Heart left ventricle (tissue), 13 donors: ENCODE data around the gene WDR33.

Experiments used
- POLR2A ChIP-seq, 2 donors: fragments of 450-650 bp; IDR thresholded peaks; one replicate each; pipeline ENCODE4 v1.6.1; 2017; ENCODE audit warnings: antibody characterized with exemption in 2 of 2, mild to moderate bottlenecking in 2 of 2, moderate library complexity in 2 of 2
- TF ChIP-seq, protein P1 (sequence below), 12 donors: fragments of 200-600 bp; sonication (generic) in 4 of 12; IDR thresholded peaks; one replicate each; pipeline versions ENCODE4 v1.5.0 to v1.8.0; 2018 to 2022; ENCODE audit warnings: antibody characterized with exemption in 12 of 12, mild to moderate bottlenecking in 5 of 12
- donor health status: ischemic (EF 13 %, LVEDD 7.1; RV severe dilation, severe dysfunction).
- donor health status: DM: no; HTN: yes; CAD: no.
- donor health status: DM: no; HTN: no; CAD: no.
- donor health status: ischemic (EF 25% LVEDD 6.9; RV normal size, moderate dysfunction).
- donor health status: ischemic (EF 25% LVEDD 5.7; RV mildly dilated, moderate dysfunction).
- donor health status: ischemic (EF 35%, LVEDD 5.7; RV mildly dilated, moderate dysfunction).
- donor health status: nonischemic (EF 11% LVEDD 7.7; RV severe dilation, severe dysfunction).
- donor health status: DM: yes; HTN: yes; CAD: no.
- donor health status: PGD.
- donor health status: ischemic (EF 29% LVEDD 5.4; RV normal size, mild dysfunction).
- donor health status: nonischemic (EF 23%, LVEDD 6.1; RV moderate dilation, normal function).

- TF ChIP-seq, protein P1, sequence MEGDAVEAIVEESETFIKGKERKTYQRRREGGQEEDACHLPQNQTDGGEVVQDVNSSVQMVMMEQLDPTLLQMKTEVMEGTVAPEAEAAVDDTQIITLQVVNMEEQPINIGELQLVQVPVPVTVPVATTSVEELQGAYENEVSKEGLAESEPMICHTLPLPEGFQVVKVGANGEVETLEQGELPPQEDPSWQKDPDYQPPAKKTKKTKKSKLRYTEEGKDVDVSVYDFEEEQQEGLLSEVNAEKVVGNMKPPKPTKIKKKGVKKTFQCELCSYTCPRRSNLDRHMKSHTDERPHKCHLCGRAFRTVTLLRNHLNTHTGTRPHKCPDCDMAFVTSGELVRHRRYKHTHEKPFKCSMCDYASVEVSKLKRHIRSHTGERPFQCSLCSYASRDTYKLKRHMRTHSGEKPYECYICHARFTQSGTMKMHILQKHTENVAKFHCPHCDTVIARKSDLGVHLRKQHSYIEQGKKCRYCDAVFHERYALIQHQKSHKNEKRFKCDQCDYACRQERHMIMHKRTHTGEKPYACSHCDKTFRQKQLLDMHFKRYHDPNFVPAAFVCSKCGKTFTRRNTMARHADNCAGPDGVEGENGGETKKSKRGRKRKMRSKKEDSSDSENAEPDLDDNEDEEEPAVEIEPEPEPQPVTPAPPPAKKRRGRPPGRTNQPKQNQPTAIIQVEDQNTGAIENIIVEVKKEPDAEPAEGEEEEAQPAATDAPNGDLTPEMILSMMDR (IDR thresholded peaks at IDR 0.05): no peak
- no peak for TF ChIP-seq POLR2A (IDR thresholded peaks at IDR 0.05)
Measured at GRCh38 chr2:127818241-127818640, 7.3 kb upstream of the WDR33 start.
